Motor neuron (in vitro differentiated cells): ENCODE results near the gene CLIP4. TPM values are rescaled to one million over a fixed set of nuclear protein-coding genes. Genes with fewer than 3 reads are reported as not detected.
"Not testable (repeated sequence)": the region's sequence is repeated elsewhere in the genome, so short reads cannot be mapped to it uniquely, and the experiment has no call there.

ENCODE experiments used
- ATAC-seq, 8 experiments: fragments of 200-7000 bp; cut with Tn5 transposase; replicated peaks in 6 of 8; 2 replicates each; pipeline ENCODE4 v1.8.0; 2021; ENCODE audit warnings: mild to moderate bottlenecking in 8 of 8, moderate library complexity in 8 of 8
- H3K27ac ChIP-seq, 2 donors: fragments of 250-450 bp; sonication (Bioruptor Pico); 2 replicates each; pipeline ENCODE4 v1.9.0; 2021; ENCODE audit warnings: antibody characterized with exemption in 2 of 2, mild to moderate bottlenecking in 2 of 2, moderate library complexity in 1 of 2
- H3K4me1 ChIP-seq, 2 donors: fragments of 250-450 bp; sonication (Bioruptor Pico); replicated peaks in 1 of 2; 2 replicates each; pipeline ENCODE4 v1.6.1; 2021; ENCODE audit warnings: antibody characterized with exemption in 2 of 2, mild to moderate bottlenecking in 2 of 2, moderate library complexity in 1 of 2
- H3K4me3 ChIP-seq, 5 donors: fragments of 250-450 bp; sonication (Bioruptor Pico); 2 replicates each; pipeline ENCODE4 v1.9.0; 2021; ENCODE audit warnings: antibody characterized with exemption in 5 of 5, mild to moderate bottlenecking in 5 of 5, moderate library complexity in 4 of 5
- WGBS, 10 experiments: fragments of 450-650 bp; shearing (Covaris generic); methylation state at CpG; one replicate each; pipeline ENCODE4 v1.0.0; 2022; 5-methylcytosine and 5-hydroxymethylcytosine counted together
- in situ Hi-C, 9 experiments: fragments of 400-800 bp; cut with MboI; loops; one replicate each; pipeline ENCODE4 v1.15.0; 2021; ENCODE audit warnings: low sequenced_read_pairs in 9 of 9, low pct_unique_long_range_greater_than_20kb in 2 of 9; ENCODE audit not compliant: unreplicated experiment in 9 of 9
- total RNA-seq, 8 experiments: library from RNA; unstranded; fragments of 300-600 nt; gene quantifications; 2 replicates each; pipeline versions ENCODE4 v1.2.3 to v1.2.4, GENCODE V29; 2022

The CLIP4 gene
- total RNA-seq, 8 experiments from 2014 or later: 5.4 to 63.1 (median 19.1) TPM

DNA sequence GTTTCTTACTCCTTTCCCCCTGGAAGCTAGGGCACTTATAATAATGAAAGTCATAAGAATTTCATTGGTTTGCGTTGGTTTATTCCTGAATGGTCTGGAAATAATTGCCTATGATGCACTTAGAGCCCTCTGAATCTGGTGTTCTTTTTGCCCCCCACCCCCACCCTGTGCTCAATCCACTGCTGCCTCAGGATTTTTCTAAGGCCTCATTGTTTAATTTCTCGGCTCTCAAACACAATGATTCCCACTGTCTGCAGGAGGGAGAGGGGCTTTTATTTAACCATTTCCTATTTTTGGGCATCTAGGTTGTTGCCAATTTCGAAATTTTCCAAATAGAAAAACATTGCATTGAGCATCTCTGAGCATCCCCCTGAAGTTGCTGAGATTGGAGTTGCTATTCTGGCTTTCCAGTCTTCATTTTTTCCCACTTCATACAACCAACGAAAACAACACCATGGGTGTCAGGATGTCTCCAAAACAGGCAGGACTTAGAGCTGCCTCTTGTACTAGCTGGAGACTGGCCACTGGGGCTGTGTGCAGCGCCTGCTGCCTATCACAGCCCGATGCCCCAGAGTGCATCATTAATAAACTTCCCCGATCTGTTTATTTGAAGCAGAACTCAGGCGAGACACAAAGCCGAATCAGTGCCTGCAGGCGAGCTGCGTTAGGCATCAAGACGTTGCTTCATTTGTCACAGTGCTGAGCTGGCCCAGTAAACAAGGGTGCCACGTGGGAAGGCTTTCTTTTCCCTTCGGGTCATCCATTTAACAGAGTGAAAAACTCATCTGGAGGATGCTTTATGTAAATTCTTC lies 39.1 kb upstream of the CLIP4 start:
- Histone ChIP-seq H3K27ac (no peak overlapping the region), H3K4me3 (no peak overlapping the region), H3K4me1 (peaks cover 11 to 23% of the 10 kb centered on the region in 2 donors)
- 19 to 80% (median 47%) methylated on average over 1 to 12 of the region's 14 CpGs for WGBS, 10 experiments
- peak in 7 of 8 experiments; percentile 38 to 90 (median 82) for ATAC-seq
- in situ Hi-C loops: no loop called here

DNA sequence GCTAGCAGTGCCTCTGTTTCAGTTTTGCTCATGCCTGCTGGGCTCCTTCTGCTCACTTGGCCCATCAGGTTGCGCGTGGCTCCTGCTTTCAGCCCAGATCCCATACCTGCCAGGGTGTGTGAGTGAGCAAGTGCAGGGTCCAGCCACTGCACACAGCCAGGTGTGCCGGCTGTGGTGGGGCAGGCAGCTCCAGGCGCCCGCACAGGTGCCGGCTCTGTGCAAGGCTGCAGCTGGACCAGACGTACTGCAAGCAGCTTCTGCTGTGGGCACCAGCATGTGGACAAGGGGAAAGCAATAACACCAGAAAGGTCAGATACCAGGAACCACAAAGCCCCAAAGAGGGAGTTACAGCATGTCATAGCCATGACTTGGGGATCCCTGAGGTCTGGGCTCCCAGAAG lies 35.3 kb upstream of the CLIP4 start:
- Histone ChIP-seq H3K27ac (no peak overlapping the region), H3K4me3 (no peak overlapping the region), H3K4me1 (peaks cover 7 to 9% of the 10 kb centered on the region in 2 donors)
- in situ Hi-C loops: no loop called here
- no peak for ATAC-seq
- 80 to 100% (median 100%) methylated on average over 1 to 2 of the region's 7 CpGs; no CpG with 5 or more reads in 7 of the 10 experiments for WGBS, 10 experiments

GRCh38 chr2:29080886-29081743 lies 34.1 kb upstream of the CLIP4 start:
- Histone ChIP-seq H3K27ac (no peak overlapping the region), H3K4me1 (peaks cover 3 to 5% of the 10 kb centered on the region in 2 donors), H3K4me3 (no peak overlapping the region)
- ATAC-seq: no peak
- 27 to 100% (median 62%) methylated on average over 1 to 6 of the region's 12 CpGs; no CpG with 5 or more reads in 2 of the 10 experiments for WGBS, 10 experiments
- in situ Hi-C loops: no loop called here

GRCh38 chr2:29082804-29083495 lies 32.3 kb upstream of the CLIP4 start:
- WGBS, 10 experiments: 38 to 100% (median 85%) methylated on average over 1 to 3 of the region's 5 CpGs; no CpG with 5 or more reads in 3 of the 10 experiments
- H3K4me3 ChIP-seq: no peak overlapping the region
- H3K4me1 ChIP-seq: no peaks in the 10 kb centered on the region
- in situ Hi-C loops: no loop called here
- no peak overlapping the region for H3K27ac ChIP-seq
- ATAC-seq: no peak

DNA sequence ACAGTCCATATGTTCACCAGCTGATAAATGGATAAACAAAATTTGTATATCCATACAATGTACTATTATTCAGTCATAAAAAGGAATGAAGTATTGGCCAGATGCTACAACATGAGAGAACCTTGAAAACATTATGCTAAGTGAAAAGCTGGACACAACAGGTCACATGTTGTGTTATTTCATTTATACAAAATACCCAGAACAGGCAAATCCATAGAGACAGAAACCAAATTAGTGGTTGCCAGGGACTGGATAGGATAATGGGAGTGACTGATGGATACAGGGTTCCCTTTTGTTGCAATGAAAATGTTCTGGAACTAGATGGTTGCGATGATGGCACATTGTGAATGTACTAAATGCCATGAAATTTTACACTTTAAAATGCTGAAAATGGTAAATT lies 30.7 kb upstream of the CLIP4 start:
- WGBS, 10 experiments: 71 to 100% (median 100%) methylated on average over 1 of the region's 1 CpG; no CpG with 5 or more reads in 5 of the 10 experiments
- Histone ChIP-seq H3K27ac (no peak overlapping the region), H3K4me3 (no peak overlapping the region), H3K4me1 (no peaks in the 10 kb centered on the region)
- in situ Hi-C loops: no loop called here
- ATAC-seq: peak in 5 of 8 experiments; percentile 22 to 66 (median 59)

- H3K4me1 ChIP-seq, H3K4me3 ChIP-seq, H3K27ac ChIP-seq, ATAC-seq, in situ Hi-C loops: not testable (repeated sequence)
- 55 to 100% (median 89%) methylated on average over 2 to 7 of the region's 7 CpGs; no CpG with 5 or more reads in 1 of the 10 experiments for WGBS, 10 experiments
Observed at GRCh38 chr2:29090311-29090710, 24.9 kb upstream of the CLIP4 start.

GRCh38 chr2:29096969-29097368 lies 18.2 kb upstream of the CLIP4 start:
- Histone ChIP-seq H3K4me1 (peaks cover 0 to 7% of the 10 kb centered on the region in 2 donors), H3K27ac (no peak overlapping the region), H3K4me3 (no peak overlapping the region)
- 30 to 100% (median 92%) methylated on average over 2 to 7 of the region's 8 CpGs; no CpG with 5 or more reads in 1 of the 10 experiments for WGBS, 10 experiments
- ATAC-seq: no peak
- in situ Hi-C loops: no loop called here

- Histone ChIP-seq H3K4me1 (peaks cover 0 to 7% of the 10 kb centered on the region in 2 donors), H3K27ac (no peak overlapping the region), H3K4me3 (no peak overlapping the region)
- peak in 4 of 8 experiments; percentile 37 to 91 (median 58) for ATAC-seq
- in situ Hi-C loops: no loop called here
- 56 to 100% (median 70%) methylated on average over 1 to 6 of the region's 6 CpGs; no CpG with 5 or more reads in 1 of the 10 experiments for WGBS, 10 experiments
Observed at GRCh38 chr2:29097569-29097968, 17.6 kb upstream of the CLIP4 start.

- 50 to 100% (median 100%) methylated on average over 1 of the region's 1 CpG; no CpG with 5 or more reads in 7 of the 10 experiments for WGBS, 10 experiments
- no peak overlapping the region for H3K4me3 ChIP-seq
- H3K27ac ChIP-seq: no peak overlapping the region
- ATAC-seq: no peak
- in situ Hi-C loops: no loop called here
- peaks cover 0 to 7% of the 10 kb centered on the region in 2 donors for H3K4me1 ChIP-seq
Observed at GRCh38 chr2:29100564-29100963, 14.7 kb upstream of the CLIP4 start.

GRCh38 chr2:29104688-29105087 lies 10.5 kb upstream of the CLIP4 start:
- no peak for ATAC-seq
- Histone ChIP-seq H3K4me3 (no peak overlapping the region), H3K27ac (no peak overlapping the region), H3K4me1 (peaks cover 3 to 13% of the 10 kb centered on the region in 2 donors)
- WGBS, 10 experiments: 86 to 100% (median 100%) methylated on average over 1 to 4 of the region's 5 CpGs; no CpG with 5 or more reads in 5 of the 10 experiments
- in situ Hi-C loops: no loop called here

DNA sequence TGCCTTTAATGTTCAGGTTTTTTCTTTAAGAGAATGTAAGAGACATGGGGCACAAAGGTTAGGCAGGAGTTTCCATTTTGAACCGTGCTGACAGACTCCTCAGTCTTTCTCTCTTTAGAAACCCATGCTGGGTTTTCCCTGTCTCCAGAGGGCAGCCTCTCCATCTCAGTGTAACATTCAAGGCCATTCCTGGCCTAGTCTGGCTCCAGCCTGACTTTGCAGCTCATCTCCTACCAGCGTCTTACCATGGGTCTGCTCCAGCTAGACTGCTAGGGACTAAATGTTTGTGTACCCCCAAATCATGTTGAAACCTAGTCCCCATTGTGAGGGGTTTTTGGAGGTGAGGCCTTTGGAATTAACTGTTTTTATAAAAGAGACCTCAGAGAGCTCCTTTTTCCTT lies 9.8 kb upstream of the CLIP4 start:
- H3K27ac ChIP-seq: no peak overlapping the region
- WGBS, 10 experiments: 0 to 60% (median 43%) methylated on average over 1 to 2 of the region's 2 CpGs; no CpG with 5 or more reads in 4 of the 10 experiments
- ATAC-seq: peak in 2 of 8 experiments; percentile 27 to 31
- in situ Hi-C loops: no loop called here
- no peak overlapping the region for H3K4me3 ChIP-seq
- H3K4me1 ChIP-seq: peaks cover 3 to 14% of the 10 kb centered on the region in 2 donors

DNA sequence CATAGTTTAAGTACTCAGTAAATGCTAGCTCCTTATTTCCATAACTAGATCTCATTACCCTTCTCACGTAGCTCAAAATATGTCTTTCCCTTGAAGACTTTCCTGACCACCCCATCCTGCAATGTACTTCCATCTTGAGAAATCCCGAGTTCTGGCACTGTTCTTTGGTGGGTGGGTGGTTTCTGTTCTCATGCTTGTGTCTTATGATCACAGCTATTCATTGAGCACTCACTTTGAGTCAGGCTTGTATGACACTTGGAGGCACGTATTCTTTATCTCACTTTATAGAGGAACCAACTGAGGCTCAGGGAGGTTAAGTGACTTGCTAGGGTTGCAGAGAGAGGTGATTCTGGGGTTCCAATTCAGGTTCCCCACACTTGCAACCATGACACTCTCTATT lies 9.0 kb upstream of the CLIP4 start:
- Histone ChIP-seq H3K27ac (no peak overlapping the region), H3K4me3 (no peak overlapping the region), H3K4me1 (peaks cover 3 to 14% of the 10 kb centered on the region in 2 donors)
- in situ Hi-C loops: no loop called here
- ATAC-seq: no peak
- 40 to 100% (median 67%) methylated on average over 1 to 3 of the region's 3 CpGs; no CpG with 5 or more reads in 3 of the 10 experiments for WGBS, 10 experiments
